GM21786 (cell line): Measurements from ENCODE around the gene MRPL46.
A peak's percentile ranks its signal among the peaks of the same experiment; 100 is the strongest.

Source experiments
- ATAC-seq: cut with Tn5 transposase; IDR thresholded peaks from one replicate; pipeline ENCODE4 v1.9.1; 2021; ENCODE audit not compliant: unreplicated experiment

MRPL46 gene

DNA sequence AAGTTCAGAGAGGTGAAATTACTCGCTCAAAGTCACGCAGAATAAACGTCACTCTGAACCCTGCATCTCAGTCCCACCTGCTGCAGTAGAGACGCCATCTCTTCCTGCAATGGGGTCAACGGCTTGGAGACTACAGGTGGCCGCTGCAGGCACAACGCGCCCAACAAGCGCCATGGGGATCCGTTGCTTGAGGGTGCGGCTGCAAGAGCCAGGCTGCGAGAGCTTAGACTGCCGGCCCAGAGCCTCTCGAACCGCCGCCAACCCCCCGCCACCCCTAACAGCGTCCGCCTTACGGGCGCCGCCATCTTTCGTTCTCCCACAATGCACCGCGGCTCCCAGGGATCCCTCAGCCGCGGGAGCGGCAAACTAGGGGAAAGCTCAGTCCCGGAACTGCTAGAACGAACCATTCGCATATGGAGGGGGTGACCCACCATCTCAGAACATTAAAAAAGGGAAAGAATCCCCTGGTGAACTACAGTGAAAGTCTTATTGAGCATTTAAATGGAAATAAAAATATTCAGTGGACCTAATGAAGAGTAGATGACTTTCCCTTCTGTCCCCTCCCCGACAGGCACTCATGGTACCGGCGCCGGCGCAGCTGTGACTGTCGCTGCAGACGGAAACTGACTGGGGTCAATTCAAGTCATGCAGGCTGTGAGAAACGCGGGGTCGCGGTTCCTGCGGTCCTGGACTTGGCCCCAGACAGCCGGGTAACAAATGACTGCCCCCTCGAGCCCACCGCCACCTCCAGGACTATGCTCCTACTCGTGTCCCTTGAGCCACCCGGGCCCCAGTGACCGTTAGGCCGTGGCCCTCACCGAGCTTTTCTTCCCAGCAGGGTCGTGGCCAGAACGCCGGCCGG, at the start of gene MRPL46, which contains the start of gene MRPS11:
MRPL46 (minus strand) TSS at position 316 of the 862 bp plus-strand sequence; CDS start at position 305, 11 bp downstream.
MRPS11 (plus strand) TSS at position 636 of the 862 bp plus-strand sequence; CDS start at position 646, 10 bp downstream.
- peak; percentile 85 for ATAC-seq

DNA sequence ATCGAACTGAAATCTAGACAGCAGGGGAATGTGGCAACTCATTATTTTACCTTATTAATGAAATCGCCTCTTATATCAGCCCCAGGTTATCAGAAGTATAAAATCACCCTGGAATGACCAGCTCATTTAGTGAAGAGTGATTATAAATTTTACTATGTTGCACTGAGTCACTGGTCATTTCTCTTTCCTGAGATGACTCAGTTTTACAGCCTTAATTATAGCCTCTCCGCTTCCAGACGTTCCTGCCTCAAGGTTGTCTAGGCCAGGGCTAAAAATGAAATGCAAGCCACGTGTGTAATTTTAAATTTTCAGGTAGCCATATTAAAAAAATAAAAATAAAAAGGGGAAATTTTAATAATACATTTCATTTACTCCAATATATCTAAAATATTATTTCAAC, 46.0 kb upstream of the MRPL46 start:
- ATAC-seq = no peak

DNA sequence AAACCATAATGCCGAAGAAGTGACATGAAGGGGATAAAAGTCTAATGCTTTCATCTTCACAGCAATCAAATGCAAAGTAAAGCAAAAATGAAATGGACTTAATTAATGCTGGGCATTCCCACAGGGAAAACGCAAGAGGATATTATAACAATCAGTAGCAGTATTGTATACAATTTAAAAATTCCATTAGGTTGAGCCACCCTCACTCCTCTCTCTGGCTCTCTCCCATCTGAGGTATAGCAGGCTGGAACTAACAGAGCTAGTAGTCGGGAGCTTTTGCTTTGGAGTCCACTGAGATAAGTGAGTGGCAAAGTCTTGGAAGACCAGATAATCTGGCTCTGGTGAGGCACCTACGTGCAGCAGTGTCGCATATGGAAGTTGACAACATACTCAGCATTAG, 45.4 kb upstream of the MRPL46 start:
- no peak for ATAC-seq

DNA sequence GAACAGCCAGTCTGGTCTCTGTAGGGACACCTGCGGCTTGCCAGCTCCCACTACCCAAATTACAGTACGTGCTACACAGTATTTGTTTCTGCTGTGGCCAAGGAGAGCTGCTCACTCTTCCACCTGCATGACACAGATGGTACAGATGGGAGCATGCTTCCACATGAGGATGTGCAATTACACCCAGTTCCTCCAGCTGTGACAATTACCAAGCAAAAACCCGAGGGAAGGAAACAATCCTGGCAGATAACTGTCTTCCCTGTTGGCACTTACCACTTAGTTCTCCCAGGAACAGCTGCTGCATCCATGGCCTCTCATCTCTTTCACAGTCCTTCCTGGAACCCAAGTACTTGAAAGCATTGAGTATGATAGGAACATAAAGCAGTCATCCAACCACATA, 44.9 kb upstream of the MRPL46 start:
- ATAC-seq = no peak

DNA sequence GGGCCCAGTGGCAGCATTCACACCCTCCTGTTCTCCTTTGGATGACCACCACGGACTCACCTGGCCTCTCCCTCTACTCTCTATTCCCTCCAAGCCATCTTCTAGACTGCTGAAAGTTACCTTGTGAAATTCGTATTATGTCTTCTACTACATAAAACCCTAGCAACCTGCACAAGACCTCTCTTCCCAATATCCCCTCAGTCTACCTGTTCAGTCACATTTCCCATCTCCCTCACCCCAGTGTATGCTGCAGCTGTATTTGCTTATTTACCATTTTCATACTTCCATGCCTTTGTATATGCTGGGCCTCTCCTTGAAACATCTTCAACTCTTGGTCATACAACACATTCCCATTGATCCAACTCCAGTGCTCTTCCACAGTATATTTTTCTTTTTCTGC, 44.0 kb upstream of the MRPL46 start:
- ATAC-seq = no peak

DNA sequence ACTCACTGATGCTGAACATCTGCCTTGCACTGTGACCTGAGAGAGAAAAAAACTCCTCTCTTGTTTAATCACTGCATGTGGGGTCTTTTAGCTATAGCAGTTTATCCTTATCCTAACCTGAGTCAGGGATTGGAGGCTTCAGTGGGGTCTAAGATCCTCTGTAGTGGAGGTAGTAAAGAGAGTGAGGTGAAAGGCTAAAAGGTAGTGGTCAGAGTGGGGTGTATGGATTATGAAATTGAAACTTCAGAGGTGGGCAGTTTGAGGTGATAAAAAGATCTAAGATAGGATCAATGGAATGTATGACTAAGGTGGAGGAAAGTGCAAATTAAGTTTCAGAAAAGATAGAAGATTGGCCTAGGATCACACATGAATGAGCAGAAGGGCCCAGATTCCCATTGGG, 42.8 kb upstream of the MRPL46 start:
- ATAC-seq = no peak

DNA sequence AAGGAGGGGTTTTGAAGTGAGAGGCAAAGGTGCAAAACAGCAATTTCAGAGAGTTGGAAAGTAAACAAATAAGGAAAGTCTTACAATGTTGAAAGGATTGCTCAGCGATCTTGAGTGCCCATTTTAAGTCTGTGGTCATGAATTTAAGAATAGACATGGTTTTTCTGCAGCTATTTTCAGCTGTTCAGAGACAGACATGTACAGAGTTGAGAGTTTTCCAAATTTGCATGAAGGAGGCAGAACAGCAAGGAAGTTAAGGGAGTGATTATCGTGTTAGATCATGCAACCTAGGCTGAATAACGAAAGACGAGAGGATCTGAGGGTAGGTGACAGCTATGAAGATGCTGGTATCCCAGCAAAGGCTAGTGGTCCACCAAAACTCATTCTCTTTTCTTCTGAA, 42.1 kb upstream of the MRPL46 start:
- no peak for ATAC-seq

DNA sequence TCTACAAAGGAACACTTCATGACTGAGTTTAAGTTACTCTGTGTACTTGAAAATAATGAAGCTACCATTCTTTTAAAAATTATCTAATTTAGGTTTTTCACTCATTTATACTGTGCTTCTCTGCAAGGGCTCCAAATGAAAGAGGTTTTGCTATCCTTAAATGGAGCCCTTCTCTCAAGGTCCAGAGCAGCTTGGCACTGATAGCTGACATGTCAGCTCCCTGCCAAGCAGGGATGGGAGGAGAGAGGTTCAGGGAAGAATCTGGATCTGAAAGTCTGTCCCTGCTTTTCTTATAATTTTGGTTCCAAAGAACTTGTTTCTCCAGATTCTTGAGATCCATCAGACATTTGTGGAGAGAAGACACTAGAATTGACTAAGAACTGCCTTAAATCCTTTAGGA, 39.4 kb upstream of the MRPL46 start:
- no peak for ATAC-seq

DNA sequence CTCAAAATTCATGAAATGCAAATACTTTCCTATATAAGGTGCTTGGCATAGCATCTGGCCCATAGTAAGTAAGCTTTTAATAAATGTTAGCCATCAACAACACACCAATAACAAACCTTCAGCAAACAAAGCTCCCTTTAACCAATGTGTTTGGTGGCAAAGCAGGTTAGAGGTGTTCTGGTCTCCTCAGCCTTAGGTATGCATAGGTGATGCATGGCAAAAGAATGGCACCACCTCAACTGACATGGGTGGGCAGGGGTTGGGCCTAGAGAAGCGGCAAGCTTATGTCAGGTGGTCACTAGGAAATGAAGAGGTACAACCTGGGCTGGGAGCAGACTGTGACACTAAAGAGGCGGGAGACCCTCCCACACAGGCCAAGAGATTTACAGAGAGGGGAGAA, 38.5 kb upstream of the MRPL46 start:
- no peak for ATAC-seq

DNA sequence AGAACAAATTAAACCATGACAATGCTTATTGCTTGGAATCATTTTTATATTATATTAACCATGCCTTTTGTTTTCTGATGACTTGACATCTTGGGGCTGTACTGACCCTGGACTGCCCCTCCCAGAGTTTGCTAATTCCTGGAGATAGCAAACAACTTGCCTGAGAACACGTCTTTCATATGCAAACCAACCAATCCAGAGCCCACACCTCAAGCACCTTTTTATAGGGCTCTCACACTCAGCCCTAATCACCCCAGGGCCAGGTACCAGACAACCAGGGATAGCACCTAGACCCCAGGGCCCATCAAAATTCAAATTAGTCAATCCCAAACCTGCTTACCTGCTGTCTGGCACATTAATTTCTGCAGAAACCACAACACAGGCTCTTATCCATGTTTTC, 37.3 kb upstream of the MRPL46 start:
- ATAC-seq = no peak

DNA sequence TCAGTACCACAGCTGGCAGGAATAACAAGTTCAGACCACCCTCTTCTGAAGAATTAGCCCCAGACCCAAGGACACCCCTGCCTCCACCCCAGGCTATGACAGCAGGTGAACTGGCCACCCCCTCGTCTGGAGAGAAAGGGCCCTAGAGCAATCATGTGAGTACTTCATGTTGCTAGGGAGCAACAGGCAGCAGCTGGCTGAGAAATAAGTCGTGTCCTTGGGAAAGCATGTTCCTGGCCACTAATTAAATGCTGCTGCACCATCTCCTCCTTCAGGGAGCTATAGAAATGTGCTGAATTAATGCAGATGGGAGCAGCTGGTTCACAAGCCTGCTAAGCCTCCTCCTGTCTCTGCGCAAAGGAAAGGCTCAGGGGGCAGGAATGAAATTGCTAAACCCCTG, 31.8 kb upstream of the MRPL46 start:
- no peak for ATAC-seq

DNA sequence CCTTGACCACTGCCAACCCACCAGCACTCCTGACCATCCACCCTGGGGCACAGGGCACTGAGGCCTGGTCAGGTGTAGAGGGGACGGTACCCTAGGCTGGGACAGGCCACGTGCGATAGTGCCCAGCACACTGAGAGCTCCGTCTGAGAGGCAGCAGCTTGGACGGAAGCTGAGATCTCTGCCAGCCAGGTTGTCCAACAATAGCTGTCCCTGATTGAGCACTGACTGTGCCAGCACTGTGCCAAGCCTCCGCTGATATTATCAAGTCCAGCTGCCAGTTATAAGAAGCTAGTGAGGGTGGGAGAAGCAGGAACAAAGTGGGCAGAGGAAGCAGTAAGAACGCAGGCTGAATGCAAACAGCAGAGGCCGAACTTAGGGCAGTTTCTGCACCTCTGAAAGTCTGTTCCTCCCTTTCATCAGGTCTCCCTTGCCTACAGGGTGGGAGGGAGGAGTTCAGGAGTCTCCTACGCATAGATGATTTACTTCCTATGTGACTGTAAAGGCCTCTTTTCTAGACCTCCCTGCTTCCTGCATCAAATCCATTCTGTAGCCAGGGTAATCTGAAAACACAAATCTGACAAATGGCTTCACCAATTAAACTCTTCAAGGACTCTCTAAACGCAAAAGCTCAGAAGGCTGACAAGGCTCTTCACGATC, 30.0 kb upstream of the MRPL46 start:
- ATAC-seq = no peak

DNA sequence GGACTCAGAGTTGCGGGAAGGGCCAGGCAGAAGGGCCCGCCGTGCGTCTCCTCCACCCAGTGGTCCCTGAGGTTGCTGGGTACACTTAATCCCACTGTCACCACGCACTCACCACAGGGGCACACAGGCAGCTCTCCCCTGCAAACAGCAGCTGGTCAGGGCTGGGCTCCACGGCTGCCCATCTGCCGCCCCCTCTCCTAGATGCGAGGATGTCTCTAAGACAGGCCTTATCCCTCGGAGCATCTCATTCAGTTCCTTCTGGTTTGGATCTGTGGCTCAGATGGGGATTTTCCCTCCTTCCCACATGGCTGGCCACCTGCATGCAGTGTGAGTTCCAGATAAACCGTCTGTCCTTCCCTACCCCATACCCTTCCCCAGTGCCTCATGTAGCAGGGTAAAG, 26.7 kb upstream of the MRPL46 start:
- ATAC-seq = no peak

DNA sequence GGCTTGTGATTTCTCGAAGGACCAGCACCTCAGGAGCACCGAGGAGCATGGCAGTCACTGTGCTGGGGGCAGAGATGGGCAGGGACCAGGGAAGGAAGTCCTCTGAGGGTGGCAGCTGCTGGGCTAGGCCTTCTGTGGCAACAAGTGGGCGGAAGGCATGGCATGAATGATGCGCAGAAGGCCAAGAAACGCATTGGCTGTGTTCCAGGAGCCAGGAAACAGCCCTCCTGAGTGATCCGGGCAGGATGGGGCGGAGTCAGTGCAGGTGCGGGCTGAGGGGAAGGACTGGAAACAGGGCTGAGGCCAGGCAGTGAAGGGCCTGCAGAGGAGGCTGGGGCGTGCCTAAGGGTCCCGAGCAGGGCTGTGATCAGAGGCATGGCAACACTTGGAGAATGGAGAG, 24.0 kb upstream of the MRPL46 start:
- no peak for ATAC-seq

DNA sequence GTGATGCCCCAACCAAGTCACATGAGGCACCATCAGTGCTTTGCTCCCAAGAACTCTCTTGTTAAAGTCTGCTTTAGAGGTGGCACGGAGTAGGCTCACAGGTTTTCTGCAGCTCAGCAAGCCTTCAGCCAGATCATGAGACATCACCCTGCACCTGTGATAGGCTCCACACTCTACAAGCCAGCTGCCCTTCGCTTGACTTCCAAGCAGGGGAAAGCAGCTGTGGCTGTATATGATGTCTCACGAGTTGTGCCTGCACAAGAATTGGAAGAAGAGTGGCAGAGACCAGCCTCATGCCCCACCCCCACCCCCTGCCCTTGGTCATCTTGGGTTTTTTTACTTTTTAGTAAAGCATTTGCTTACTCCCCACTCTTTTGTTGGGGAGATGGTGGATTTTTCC, 22.8 kb upstream of the MRPL46 start:
- no peak for ATAC-seq

DNA sequence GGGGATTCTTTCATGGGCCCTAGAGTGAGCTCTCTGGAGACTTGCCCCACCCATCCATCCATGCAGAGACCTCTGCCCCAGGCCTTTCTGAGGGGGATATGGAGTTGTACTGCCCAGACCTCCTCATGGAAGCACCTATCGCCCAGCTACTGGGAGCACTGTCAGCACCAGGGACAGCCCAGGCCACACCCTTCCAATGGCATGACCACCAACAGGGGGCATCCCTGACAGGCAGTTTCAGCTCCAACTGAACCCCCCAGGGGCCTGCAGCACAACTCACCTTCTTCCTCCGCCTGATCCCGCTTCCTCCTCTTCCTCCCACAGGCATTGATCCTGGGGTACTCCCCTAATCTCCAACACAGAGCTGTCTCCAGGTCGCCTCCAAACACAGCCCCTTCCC, 22.1 kb upstream of the MRPL46 start:
- no peak for ATAC-seq

DNA sequence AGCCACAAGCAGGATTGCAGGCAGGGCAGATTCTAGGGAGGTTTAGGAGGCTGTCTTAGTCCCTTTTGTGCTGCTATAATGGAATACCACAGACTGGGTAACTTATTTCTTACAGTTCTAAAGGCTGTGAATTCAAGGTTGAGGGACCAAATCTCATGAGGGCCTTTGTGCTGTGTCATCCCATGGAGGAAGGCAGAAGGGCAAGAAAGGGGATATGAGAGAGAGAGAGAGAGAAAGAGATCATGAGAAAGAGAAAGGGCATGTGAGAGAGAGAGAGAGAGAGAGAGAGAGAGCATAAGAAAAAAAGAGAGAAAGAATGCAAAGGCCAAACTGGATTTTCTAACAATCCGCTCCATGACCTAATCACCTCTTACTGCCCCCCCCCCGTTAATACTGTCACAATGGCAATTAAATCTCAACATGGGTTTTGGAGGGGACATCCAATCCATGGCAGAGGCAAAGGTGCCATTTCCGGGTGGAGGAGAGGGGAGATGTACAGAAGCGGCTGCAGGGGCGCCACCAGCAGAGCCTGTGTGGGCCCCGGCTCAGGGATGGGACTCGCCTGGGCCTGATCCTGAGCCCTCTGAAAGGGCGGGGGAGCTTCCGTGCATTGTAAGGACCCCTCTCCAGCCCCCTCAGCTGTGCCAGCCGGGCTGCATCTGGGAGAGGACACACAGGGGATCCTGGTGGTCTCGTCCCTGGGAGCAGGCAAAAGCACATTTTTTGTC, 20.8 kb upstream of the MRPL46 start:
- ATAC-seq = no peak

DNA sequence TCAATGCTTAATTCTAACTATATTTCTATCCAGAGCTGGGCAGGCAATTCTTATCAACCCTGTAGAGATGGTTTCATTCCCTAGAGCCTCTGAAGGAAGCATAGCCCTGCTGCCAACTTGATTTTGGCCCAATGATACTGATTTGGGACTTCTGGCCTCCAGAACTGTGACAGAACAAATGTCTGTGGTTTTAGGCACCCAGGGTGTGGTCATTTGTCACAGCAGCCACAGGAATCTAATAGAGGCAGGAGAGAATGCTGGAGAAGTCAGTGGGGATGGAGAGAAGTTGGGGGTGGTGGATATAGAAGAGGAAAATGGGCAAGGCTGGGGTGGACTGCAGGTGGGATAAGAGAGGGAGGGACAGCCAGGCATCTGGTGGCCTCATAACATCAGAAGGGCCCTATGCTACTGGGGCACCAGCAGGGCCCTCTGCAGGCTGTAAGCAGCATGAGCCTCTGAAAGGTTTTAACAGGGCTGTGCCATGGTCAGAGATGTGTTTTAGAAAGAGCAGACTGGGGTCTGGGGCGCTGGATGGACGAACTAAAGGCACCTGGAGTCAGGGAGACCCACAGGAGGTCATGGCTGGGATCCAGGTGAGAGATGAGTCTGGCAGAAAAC, 20.1 kb upstream of the MRPL46 start:
- ATAC-seq = no peak

DNA sequence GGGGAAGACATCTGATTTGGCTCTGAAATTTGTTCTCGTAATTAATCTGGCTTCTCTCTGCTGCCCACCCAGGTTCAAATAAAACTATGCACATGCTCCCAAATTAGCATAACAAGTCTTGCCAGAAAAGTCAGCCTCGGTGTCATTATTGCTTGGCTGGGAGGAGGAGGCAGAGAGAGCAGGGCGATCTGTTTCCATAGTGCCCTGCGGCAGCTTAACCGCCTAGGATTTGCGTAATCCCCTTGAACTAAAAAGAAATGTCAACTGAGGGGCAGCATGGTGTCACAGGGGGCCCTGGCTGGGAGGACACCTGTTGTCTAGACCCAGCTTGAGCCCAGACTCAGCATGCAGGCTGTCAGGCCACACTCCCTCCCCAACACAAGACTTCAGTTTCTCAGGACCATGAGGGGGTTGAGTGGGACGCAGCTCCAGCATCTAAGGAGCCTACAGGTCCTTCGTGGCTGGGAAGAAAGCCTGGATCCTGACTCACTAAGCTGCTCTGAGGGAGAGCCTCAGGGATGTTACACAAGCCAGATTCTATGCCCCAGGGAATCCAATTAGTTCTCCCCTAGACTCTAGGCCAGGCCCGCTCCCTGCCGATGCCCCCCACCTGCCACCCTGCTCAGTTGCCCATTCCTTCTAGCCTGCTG, 17.6 kb upstream of the MRPL46 start:
- no peak for ATAC-seq

DNA sequence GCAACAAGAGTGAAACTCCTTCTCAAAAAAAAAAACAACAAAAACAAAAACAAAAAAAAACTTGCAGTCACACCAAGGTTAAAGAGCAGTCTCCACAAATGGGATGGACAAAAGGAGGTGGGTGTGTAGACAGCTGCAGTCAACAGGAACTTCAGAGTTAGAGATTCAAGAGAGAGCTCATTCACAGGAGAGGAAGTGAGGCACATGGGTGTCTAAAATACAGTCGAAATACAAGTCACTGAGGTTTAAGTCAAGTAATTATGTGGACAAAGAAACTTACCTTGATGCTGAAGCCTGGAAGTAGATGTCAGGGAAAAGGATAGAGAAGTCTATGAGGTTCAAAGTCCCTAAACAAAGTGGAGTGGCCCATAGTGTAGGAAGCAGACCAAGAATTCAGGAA, 15.1 kb upstream of the MRPL46 start:
- ATAC-seq = no peak

DNA sequence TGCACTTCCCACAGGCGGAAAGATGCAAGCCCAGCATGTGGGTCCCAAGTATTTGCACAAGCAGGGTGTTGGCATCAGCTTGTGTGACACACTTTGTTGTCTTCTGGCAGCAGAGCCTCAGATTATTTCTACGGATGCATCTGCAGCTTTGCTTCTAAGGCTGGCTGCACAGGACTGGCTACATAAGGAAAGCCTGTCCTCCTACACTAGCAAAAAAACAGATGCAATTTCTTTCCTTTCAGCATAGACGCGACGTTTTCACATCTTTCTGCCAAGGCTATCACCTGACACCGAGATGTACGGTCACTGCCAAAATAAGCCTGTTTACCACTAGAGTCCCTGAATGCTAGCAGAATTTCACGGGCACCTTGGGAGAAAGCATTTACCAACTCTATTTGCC, 13.8 kb upstream of the MRPL46 start:
- no peak for ATAC-seq
